Measurements from ENCODE around the gene LRRC75B.
A peak's percentile ranks its signal among the peaks of the same experiment; 100 is the strongest.

The LRRC75B gene

DNA sequence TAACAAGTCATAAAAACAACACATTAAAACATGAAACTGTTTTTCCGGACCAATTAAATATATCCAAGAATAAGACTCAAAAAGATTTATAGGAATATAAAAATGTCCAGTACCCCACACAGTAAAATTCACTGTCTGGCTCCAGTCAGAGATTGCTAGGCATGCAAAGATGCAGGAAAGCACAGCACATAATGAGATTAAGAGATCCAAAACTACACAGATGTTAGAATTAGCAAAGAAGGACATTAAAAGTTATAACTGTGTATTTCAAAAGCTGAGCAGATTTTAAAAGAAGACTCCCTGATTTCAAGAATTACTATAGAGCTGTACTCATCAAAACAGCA, 13.6 kb downstream of the LRRC75B start:
- DNase-seq (ENCODE audit: insufficient read length, low spot score) = no peak
- FAIRE-seq = no peak
- TF ChIP-seq, protein P1, sequence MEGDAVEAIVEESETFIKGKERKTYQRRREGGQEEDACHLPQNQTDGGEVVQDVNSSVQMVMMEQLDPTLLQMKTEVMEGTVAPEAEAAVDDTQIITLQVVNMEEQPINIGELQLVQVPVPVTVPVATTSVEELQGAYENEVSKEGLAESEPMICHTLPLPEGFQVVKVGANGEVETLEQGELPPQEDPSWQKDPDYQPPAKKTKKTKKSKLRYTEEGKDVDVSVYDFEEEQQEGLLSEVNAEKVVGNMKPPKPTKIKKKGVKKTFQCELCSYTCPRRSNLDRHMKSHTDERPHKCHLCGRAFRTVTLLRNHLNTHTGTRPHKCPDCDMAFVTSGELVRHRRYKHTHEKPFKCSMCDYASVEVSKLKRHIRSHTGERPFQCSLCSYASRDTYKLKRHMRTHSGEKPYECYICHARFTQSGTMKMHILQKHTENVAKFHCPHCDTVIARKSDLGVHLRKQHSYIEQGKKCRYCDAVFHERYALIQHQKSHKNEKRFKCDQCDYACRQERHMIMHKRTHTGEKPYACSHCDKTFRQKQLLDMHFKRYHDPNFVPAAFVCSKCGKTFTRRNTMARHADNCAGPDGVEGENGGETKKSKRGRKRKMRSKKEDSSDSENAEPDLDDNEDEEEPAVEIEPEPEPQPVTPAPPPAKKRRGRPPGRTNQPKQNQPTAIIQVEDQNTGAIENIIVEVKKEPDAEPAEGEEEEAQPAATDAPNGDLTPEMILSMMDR (IDR thresholded peaks at IDR 0.05; ENCODE audit: insufficient read depth, missing control alignments) = no peak

- TF ChIP-seq, protein P1 (IDR thresholded peaks at IDR 0.05; ENCODE audit: insufficient read depth, missing control alignments) = no peak
- DNase-seq (ENCODE audit: insufficient read length, low spot score) (no peak), FAIRE-seq (peak; percentile 58)
Observed at GRCh38 chr22:24578355-24579257, 14.3 kb downstream of the LRRC75B start.

DNA sequence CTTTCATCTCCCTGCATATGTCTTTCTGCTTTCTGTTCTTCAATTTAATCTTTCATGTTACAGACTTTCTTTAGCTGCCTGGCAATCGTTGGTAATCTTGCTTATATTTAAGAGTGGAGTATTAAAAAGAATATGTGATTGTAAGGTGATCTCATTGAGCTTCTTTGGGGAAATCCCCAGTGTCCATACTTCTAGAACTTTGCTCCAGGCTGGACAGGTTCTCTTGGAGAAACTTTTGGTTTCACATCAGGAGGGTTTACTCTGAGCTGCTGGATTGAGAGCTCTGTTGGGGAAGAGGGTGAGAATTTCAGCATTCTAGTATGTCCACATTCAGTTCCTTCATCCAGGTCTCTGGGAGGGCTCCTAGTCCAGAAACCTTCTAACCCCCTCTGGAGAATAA, 16.1 kb downstream of the LRRC75B start:
- FAIRE-seq = no peak
- DNase-seq (ENCODE audit: insufficient read length, low spot score) = no peak
- TF ChIP-seq, protein P1 (IDR thresholded peaks at IDR 0.05; ENCODE audit: insufficient read depth, missing control alignments) = no peak

DNA sequence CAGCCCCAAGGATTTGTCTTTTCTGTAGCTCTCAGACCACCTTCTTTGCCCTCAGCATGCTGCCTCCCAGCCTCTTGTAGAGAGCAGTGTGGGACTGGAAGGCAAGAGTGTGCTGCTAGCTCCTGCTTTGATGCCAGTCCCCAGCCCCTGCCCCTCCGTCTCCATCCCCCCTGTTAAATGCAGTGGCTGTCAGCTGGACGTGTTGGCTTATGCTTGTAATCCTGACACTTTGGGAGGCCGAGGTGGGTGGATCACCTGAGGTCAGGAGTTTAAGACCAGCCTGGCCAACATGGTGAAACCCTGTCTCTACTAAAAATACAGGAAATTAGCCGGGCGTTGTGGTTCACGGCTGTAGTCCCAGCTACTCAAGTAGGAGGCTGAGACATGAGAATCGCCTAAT, 21.6 kb downstream of the LRRC75B start:
- FAIRE-seq = no peak
- DNase-seq (ENCODE audit: insufficient read length, low spot score) = no peak
- TF ChIP-seq, protein P1 (IDR thresholded peaks at IDR 0.05; ENCODE audit: insufficient read depth, missing control alignments) = no peak

- TF ChIP-seq, protein P1 (IDR thresholded peaks at IDR 0.05; ENCODE audit: insufficient read depth, missing control alignments) = no peak
- FAIRE-seq (no peak), DNase-seq (ENCODE audit: insufficient read length, low spot score) (no peak)
Observed at GRCh38 chr22:24567668-24568067, 25.2 kb downstream of the LRRC75B start.

DNA sequence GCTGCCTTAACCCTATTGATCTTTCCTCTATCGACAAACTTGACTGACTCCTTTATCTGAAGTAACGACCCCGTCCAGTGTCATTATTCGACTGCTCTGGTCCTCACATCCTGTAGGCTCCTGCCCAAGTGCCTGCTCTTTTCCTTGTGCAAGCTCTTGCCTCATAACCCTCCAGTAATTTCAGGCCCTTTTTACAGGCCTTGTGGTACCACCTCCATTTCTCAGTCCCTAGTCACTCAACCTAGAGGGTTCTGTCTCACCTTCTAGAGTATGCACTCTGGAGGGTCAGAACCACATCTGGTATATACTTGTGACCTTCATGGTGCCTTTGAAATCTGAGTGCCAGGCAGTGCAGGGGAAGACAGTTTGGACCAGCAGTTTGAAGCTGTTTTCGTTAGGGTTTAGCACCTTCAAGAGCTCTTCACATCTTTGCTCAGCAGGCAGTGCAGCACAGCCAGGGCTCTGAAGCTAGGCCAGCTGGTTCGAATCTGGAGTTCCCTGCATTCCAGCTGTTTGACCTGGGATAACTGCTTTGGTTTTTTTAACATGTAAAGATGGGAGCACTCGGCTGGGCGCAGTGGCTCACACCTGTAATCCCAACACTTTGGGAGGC, 25.9 kb downstream of the LRRC75B start:
- DNase-seq (ENCODE audit: insufficient read length, low spot score) = no peak
- FAIRE-seq = no peak

More for the DNA sequence above, 25.9 kb downstream of the LRRC75B start:
- TF ChIP-seq, protein P1 (IDR thresholded peaks at IDR 0.05; ENCODE audit: insufficient read depth, missing control alignments) = no peak

Data from D721Med (cell line).